Nephron progenitor cell (in vitro differentiated cells): ENCODE results near the gene ZNF236.

Experiments
- DNase-seq: peaks from one replicate; pipeline ENCODE4 v3.0.0; 2021
- H3K27ac Mint-ChIP-seq: 2 replicates; pipeline ENCODE4 v1.8.0; 2021; ENCODE audit warnings: mild to moderate bottlenecking, moderate library complexity, mixed read lengths
- H3K27me3 Mint-ChIP-seq: 2 replicates; pipeline ENCODE4 v1.8.0; 2021; ENCODE audit warnings: mild to moderate bottlenecking, low read depth, mixed read lengths; ENCODE audit not compliant: poor library complexity
- H3K36me3 Mint-ChIP-seq: 2 replicates; pipeline ENCODE4 v1.8.0; 2021; ENCODE audit warnings: low read depth, mixed read lengths
- H3K4me1 Mint-ChIP-seq: 2 replicates; pipeline ENCODE4 v1.8.0; 2021; ENCODE audit warnings: mixed read lengths
- H3K4me3 Mint-ChIP-seq: 2 replicates; pipeline ENCODE4 v1.8.0; 2021; ENCODE audit warnings: mild to moderate bottlenecking, moderate library complexity, mixed read lengths
- H3K9me3 Mint-ChIP-seq: 2 replicates; pipeline ENCODE4 v1.8.0; 2021; ENCODE audit warnings: mild to moderate bottlenecking, moderate library complexity, mixed read lengths
- TF ChIP-seq, protein P1 (sequence below): fragments of 200-600 bp; sonication (generic); IDR thresholded peaks from 2 replicates; pipeline ENCODE4 v1.5.0; 2021; ENCODE audit warnings: antibody characterized with exemption

Gene ZNF236

DNA sequence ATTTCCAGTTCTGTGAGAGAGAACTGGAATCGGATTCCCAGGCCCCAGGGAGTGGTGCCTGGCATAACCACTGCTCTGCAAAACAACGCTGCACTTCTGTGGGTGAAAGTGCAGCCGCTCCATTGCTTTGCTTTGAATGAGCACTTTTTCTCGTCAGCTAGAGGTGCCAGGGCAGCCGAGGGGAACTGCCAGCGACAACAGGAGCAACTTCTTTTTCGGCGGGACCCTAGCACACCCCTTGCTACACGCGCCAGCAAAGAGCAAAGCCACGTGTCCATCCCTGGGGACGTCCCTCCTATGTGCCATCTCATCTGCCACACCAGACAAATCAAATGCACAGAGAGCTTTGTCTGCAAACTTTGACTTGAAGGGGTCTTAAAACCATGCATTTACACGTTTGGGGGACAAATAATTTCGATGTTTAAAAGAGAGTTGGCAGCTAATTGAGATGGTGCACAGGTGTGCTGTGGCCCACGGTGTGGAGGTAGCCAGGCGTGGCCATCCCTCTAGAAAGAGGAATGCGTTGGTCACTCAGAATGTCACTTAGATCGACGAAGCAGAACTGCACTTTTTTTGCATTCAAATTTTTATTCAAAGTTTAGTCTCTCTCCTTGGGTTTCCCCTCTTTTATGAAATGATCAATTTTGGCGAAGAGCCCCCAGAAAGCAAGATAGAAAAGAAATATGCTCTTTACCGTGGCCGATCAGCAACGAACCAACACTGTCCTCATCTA, 158.5 kb downstream of the ZNF236 start:
- peaks cover 56% of the 10 kb centered on the region for H3K4me1 Mint-ChIP-seq
- H3K36me3 Mint-ChIP-seq, result no peaks in the 10 kb centered on the region
- no peaks in the 10 kb centered on the region for H3K9me3 Mint-ChIP-seq
- TF ChIP-seq, protein P1, sequence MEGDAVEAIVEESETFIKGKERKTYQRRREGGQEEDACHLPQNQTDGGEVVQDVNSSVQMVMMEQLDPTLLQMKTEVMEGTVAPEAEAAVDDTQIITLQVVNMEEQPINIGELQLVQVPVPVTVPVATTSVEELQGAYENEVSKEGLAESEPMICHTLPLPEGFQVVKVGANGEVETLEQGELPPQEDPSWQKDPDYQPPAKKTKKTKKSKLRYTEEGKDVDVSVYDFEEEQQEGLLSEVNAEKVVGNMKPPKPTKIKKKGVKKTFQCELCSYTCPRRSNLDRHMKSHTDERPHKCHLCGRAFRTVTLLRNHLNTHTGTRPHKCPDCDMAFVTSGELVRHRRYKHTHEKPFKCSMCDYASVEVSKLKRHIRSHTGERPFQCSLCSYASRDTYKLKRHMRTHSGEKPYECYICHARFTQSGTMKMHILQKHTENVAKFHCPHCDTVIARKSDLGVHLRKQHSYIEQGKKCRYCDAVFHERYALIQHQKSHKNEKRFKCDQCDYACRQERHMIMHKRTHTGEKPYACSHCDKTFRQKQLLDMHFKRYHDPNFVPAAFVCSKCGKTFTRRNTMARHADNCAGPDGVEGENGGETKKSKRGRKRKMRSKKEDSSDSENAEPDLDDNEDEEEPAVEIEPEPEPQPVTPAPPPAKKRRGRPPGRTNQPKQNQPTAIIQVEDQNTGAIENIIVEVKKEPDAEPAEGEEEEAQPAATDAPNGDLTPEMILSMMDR, result no peak
- H3K27ac Mint-ChIP-seq, result no peak overlapping the region
- peaks cover 12% of the 10 kb centered on the region for H3K27me3 Mint-ChIP-seq
- H3K4me3 Mint-ChIP-seq, result no peak overlapping the region
- no peak for DNase-seq

GRCh38 chr18:76981396-76981968, 159.1 kb downstream of the ZNF236 start:
- TF ChIP-seq, protein P1, result no peak
- Mint-ChIP-seq H3K36me3 (no peaks in the 10 kb centered on the region), H3K4me1 (peaks cover 55% of the 10 kb centered on the region), H3K27ac (no peak overlapping the region), H3K4me3 (no peak overlapping the region), H3K9me3 (no peaks in the 10 kb centered on the region), H3K27me3 (peaks cover 12% of the 10 kb centered on the region)
- no peak for DNase-seq

DNA sequence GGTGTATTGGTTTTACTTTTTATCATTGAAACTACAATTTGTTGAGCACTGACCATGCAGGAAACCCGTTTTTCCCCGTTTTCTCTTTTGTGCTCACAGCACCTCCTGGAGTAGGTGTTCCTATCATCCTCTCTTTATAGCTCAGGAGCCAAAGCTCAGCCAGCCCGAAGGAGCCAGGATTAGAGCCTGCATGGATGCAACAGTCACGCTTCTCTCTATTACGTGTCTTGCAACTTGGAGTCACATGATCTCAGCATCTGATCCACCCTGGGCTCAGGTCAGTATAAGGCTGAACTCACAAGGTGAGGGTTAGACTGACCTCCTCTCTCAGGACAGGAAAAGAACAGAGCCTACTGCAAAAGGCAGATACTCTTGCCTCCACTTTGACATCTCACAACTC, 159.7 kb downstream of the ZNF236 start:
- Mint-ChIP-seq H3K9me3 (no peaks in the 10 kb centered on the region), H3K36me3 (no peaks in the 10 kb centered on the region), H3K27ac (no peak overlapping the region), H3K4me3 (no peak overlapping the region), H3K27me3 (peaks cover 16% of the 10 kb centered on the region), H3K4me1 (peaks cover 56% of the 10 kb centered on the region)
- TF ChIP-seq, protein P1, result no peak
- DNase-seq, result no peak

GRCh38 chr18:76982841-76983583, 160.7 kb downstream of the ZNF236 start:
- Mint-ChIP-seq H3K4me3 (peak overlapping the region; percentile 28), H3K36me3 (no peaks in the 10 kb centered on the region), H3K4me1 (peaks cover 53% of the 10 kb centered on the region), H3K9me3 (no peaks in the 10 kb centered on the region), H3K27me3 (peaks cover 20% of the 10 kb centered on the region), H3K27ac (no peak overlapping the region)
- DNase-seq, result peak; percentile 93
- TF ChIP-seq, protein P1, result peak; percentile 95

- no peak for DNase-seq
- no peak overlapping the region for H3K27ac Mint-ChIP-seq
- no peaks in the 10 kb centered on the region for H3K36me3 Mint-ChIP-seq
- H3K4me1 Mint-ChIP-seq, result peaks cover 58% of the 10 kb centered on the region
- no peak overlapping the region for H3K4me3 Mint-ChIP-seq
- TF ChIP-seq, protein P1, result no peak
- peaks cover 23% of the 10 kb centered on the region for H3K27me3 Mint-ChIP-seq
- H3K9me3 Mint-ChIP-seq, result no peaks in the 10 kb centered on the region
These were observed 161.3 kb downstream of the ZNF236 start for GRCh38 chr18:76983613-76984051.
